HG02938 (cell line): ENCODE measurements around the gene YIPF3.
"Not testable (repeated sequence)": the region's sequence is repeated elsewhere in the genome, so short reads cannot be mapped to it uniquely, and the experiment has no call there.

Source experiments
- ATAC-seq: cut with Tn5 transposase; IDR thresholded peaks from one replicate; pipeline ENCODE4 v1.9.1; 2021; ENCODE audit warnings: mild to moderate bottlenecking, moderate library complexity; ENCODE audit not compliant: unreplicated experiment

YIPF3 gene

DNA sequence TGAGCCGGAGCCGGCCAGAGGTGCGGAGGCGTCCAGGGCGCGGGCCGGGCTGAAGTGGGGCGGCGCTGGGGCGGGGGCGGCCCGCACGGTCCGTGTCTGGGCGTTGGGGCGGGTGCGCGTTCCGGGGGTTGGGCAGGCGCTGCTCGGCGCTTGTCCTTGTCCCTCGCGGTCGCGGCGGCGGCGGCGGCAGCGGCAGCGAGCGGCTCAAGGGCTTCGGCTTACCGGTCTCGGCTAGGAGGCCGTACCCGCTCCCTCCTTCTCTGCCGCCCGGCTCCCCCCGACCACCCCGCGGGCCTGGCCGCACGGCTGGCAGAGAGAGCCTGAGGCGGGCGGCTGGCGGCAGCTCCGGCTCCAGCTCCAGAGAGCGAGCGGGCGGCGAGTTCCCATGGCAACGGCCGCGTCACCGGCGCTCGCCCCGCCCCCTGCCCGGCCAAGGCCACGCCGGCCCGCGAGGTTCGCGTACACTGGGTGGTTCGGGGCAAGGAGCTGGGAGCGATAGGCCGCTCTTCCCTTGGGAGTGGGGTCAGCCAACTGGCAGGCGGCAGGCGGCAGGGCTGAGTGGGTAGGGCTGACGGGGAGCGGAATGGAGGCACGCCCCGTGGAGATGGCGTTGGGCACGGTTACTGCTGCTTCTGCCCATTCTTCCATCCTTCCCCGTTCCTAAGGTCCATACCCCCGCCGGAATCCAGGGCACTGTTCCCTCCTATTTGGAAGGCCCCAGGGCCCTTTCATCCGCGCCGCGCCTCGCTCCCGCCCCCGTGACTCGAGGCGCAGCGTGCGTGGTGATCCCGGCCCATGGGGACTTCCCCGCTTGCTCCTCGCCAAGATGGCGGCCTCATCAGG, 6.5 kb downstream of the YIPF3 start, which contains the start of gene LRRC73:
Gene LRRC73, minus strand, starts transcription at position 363 of the 843 bp plus-strand sequence. CDS start 561 bp downstream, outside the sequence.
- ATAC-seq: peak; percentile 54

DNA sequence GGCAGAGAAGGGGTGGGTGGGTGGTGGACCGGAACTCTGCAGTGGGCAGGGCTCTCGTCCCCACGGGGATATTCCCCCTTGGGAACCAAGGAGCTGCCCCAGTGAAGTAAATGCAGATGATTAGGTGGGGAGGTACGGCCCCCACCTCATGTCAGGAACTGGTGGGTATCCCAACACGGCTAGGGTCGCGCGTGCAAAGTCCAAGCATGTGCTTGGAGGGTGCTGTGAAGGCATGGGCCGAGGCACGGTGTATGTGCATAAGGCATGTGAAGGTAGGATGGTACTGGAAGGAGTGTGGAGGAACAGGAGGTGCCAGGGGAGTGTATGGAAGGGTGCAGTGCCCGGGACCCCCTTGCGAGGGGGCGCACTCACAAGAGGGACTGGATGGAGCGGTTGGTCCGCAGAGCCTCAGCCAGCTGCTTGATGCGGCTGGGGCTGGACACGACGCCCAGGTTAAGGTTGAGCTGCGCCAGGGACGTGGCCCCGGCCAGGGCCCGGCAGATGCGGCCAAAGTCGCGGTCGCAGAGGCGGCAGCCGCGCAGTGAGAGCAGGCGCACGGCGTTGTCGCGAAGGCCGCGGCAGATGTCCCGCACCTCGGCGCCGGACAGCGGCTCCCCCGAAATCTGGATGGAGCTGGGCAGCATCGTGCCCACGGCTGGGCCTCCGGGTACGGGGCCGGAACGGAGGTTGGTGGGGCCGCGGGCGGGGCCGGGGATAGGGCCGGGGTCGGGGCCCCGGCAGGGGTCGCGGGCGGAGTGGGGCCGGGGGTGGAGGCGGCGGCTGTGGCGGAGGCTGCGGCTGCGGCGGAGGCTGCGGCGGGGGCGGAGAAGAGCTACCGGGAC, 7.4 kb downstream of the YIPF3 start:
- no peak for ATAC-seq

DNA sequence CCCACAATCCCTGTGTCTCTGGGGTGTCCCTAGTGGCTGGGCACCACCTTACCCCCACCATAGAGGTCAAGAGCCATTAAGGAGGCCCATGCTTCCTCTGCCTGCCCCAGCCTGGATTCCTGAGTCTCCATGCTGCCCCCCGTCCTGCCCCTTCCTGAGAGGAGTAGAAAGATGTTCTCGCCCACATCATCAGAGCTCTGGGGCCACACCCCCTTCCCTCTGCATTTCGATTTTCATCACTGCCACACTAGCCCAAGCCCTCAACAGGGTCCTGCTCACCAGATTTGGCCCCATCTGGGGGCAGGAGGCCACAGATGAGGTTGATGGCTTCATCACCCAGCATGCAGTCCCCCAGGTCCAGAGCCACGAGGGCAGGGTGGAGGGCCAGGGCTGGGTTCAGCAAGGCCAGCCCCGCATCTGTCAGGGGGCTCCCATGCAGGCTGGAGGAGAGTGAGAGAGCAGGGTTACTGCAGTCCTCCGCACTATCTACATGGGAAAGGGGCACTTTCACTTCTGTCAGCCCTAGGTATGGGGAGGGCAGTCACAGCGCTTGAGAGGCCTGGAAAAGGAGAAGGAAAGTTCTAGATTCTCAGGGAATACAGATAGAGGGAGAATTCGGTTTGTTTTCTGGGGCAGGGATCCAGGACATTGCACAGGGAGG, 8.1 kb downstream of the YIPF3 start:
- no peak for ATAC-seq

DNA sequence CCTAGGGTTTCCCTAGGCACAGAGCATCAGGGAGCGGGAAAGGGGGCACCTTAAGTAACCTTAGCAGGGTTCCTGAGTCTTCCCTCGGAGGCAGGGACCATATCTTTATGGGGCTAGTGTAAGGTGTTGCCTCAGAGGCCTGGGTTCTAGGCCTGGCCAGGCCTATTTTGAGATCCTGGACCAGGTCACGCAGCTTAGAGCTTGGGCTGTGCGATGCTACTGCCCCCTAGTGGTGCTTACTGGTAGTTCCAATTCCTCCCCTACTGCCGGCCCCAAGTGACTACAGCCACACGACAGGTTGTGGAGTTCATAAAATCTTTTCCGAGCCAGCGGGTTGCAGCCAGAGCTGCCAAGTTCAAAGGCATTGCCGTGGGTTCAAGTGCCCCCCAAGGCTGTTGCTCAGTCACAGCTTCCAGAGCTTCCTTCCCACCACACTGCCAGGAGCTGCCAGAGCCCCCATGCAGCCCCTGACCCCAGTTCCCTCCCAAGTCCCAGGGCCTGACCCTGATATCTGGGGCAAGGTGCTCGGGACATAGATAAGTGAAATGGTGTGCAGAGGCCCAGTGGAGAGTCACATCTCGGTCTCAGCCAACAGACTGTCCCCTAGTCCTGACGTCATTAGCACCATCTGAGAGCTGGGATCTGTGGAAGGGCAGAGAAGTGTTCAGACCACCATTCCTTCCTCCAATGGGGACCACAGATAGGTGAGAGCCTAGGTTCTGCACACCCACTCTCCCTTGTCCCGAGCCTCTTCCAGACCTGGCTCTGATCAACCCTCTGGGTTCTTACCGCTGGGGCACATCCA, 9.9 kb downstream of the YIPF3 start:
- ATAC-seq: no peak

DNA sequence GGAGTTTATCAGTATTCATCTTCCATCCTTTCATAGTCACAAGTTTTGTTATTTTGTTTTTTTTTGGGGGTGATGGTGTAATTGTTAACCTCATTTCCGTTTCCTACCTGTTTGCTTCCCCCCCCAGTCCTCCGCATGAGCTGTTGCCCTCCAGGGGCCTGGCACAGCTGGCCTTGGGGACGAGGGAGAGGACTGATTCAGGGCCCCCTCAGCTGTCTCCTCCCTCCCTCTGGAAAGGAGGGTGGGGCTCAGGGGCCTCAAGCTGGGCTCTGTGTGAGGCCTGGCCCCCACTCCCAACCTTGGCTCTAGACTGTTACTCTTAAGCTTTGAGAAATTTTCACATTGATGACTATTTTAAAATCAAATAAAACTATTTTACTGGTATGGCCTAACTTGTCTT, 10.6 kb downstream of the YIPF3 start:
- ATAC-seq: no peak

DNA sequence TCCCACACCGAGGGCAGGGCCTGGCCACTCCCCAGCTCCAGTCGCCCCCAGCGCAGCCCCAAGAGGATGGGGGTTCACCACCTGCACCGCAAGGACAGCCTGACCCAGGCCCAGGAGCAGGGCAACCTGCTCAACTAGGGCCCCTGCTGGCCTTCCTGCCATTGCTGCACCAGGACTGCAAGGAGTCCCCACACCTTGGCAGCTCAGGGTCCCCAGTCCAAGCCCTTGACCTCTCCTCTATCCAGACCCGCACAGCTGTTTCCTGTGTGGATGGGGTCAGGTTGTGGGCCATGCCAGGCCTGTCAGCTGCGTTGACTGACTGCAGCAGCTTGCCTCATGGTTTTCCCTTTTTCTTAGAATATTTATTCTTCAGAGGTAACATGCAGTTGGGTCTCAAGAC, 11.0 kb downstream of the YIPF3 start:
- ATAC-seq: no peak

DNA sequence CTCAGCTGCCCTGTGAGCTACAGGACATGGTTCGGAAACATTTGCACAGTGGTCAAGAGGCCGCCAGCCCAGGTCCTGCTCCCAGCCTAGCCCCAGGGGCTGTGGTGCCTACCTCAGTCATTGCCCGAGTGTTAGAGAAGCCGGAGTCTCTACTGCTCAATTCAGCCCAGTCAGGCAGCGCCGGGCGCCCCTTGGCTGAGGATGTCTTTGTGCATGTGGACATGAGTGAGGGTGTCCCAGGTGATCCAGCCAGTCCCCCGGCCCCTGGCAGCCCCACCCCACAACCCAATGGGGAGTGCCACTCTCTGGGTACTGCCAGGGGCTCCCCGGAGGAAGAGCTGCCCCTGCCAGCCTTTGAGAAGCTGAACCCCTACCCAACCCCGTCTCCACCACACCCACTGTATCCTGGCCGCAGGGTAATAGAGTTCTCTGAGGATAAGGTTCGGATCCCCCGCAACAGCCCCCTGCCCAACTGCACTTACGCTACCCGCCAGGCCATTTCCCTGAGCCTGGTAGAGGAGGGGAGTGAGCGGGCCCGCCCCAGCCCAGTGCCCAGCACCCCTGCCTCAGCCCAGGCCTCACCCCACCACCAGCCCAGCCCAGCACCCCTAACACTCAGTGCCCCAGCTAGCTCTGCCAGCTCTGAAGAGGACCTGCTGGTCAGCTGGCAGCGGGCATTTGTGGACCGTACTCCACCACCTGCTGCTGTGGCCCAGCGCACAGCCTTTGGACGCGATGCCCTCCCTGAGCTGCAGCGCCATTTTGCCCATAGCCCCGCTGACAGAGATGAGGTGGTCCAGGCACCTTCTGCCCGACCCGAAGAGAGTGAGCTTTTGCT, 11.8 kb downstream of the YIPF3 start:
- no peak for ATAC-seq

DNA sequence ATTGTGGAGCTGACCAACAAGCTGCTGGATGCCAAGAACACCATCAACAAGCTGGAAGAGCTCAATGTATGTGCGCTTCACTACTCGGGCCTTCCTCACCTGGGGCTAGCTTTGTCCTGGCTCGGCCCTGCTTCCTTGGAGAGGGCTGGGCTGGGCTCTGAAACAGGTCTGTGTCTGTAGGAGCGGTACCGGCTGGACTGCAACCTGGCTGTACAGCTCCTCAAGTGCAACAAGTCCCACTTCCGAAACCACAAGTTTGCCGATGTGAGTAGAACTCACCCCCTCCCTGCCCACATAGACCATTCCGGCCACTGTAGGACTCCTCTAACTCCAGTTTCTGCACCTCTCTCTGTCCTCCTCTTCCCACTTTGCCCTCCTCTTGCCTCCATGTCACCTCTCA, 13.3 kb downstream of the YIPF3 start:
- no peak for ATAC-seq

DNA sequence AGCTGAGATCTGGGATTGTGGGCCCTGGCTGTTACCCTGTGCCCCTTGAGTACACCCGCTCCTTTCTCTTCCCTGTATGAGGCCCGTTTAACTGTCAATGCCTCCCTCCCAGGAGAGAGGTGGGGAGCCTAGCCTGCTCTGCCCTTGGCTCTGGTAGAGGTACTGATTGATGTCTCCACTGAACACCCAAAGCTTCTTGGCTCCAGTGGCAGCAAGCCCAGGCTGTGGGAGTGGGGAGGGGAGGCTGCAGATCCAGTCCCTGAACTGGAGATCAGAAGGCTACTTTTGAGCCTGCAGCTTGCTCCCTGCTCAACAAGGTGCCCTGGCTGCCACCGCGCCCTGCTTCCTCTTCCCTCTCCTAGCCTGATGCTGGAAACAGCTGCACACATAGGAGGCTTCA, 14.1 kb downstream of the YIPF3 start:
- no peak for ATAC-seq

DNA sequence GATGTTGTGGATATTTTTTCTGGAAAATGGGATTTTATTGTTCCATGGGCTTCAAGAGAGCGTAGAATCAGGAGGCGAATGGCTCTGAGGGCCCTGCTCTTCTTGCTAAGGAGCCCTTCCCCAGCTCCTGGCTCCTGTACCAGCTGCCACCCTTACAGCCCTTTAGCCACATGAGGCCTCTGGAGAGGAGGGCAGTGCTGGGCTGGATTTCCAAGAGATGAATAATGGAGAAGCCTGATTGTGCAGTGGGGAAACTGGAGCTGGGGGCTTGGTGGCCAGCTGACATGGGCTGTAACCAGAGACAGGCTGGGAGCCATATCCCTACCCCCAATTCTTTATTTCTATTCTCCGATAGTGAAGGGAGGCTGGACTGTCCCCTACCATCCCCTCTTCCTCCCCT, 15.8 kb downstream of the YIPF3 start:
- ATAC-seq: no peak

DNA sequence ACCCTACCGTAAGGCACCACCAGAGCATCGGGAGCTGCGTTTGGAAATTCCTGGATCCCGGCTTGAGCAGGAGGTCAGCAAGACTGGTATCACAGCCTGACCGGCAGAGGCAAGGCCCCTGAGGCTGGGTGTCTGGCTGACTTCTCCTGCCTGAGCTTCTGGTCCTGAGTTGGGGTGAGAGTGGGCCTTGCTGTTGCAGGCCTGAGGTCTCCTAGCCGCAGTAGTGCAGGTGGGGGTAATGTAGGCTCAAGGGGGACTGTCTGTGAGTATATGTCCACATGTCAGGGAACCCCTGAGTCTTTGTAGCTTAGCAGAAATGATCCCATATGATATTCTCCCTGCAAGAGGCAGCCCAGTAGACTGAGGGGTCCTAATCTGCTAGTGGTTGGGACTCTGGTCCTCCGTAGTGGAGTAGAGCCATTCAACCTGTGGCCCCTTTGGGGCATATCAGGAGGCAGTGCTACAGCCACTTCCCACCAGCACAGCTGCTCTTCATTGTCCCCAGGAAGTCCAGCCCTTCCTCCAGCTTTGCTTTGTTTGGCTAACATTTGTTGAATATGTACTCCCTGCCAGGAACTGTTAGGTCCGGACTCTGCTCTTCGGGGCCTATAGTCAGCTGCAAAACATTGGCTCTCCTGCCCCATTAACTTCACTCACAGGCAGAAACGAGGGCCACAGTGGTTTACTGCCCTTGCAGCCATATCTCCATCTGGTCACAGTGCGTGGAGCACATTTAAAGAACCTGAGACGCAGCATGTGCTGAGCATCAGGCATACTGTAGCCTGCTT, 17.5 kb downstream of the YIPF3 start:
- no peak for ATAC-seq

DNA sequence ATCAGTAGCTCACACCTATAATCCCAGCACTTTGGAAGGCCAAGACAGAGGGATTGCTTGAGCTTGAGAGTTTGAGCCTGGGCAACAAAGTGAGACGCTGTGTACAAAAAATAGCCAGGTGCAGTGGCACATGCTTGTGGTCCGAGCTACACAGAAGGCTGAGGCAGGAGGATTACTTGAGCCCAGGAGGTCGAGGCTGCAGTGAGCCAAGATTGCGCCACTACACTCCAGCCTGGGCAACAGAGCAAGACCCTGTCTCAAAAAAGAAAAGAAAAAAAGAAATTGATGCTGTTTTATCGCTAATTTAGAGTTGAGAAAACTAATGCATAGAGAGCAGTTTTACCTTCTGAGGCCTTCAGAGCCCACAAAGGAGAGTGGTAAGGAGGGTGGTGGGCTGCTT, 18.4 kb downstream of the YIPF3 start:
- not testable (repeated sequence) for ATAC-seq

DNA sequence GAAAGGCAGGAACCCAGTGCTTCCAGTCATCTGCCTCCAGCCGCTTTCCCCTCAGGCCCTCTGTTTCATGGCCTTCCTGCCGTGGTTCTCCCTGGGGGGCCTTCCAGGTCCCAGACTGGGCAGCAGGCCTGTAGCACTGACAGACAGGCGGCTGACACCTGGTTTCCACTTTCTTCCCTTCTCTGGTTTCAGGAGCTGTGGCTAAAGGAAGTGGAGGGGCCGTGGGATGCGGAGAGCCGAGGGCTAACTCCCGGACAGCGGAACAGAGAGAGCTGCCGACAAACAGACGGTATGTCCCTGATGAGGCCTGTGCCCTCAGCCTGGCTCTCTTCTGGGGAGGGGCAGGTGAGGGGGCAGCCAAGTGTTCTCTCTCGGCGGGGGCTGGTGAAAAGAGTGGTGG, 19.0 kb downstream of the YIPF3 start:
- no peak for ATAC-seq

DNA sequence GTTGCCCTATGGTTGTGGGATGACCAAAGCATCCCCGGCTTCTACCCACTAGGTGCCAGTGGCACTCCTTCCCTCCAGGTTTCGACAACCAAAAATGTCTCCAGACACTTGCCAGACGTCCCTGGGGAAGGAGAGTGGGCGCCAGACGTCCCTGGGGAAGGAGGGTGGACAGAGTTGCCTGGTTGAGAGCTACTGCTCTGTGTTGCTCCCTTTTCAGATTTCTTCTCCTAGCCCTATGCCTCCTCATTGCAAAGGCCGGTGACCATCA, 19.7 kb downstream of the YIPF3 start:
- no peak for ATAC-seq

DNA sequence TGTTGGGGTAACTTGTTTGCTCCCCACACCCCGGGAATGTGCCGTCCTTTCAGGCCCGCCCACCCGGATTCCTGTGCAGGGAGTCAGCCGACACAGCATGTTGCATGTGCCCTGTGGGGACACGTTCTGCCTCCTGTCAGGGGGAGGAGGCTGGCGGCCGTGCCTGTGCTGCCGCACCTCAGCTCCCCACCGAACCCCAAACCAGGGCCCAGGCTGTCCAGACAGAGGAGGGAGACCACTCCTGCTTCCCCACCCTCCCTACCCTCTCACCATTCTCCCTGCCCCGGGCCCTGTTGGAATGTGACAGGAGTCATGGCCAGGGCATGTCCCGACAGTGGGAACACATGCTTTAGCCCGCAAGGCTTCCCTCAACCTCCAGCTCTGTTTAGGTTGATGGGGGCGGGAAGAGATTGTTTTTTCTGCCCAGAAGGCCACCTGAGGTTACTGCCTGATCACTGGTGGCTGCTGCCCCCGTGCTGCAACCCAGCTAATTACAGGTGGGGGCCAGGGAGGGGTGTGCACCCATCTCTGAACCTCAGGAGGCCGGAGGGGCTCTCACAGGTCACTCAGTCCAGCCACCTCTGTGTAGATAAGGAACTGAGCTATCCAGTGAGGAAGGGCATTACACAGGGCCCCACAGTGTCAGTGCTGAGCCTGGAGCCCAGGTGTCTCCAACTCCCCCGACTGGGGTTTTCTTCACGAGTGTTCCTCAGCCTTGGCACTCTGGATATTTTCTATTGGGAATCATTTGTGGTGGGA, 20.2 kb downstream of the YIPF3 start:
- ATAC-seq: no peak

DNA sequence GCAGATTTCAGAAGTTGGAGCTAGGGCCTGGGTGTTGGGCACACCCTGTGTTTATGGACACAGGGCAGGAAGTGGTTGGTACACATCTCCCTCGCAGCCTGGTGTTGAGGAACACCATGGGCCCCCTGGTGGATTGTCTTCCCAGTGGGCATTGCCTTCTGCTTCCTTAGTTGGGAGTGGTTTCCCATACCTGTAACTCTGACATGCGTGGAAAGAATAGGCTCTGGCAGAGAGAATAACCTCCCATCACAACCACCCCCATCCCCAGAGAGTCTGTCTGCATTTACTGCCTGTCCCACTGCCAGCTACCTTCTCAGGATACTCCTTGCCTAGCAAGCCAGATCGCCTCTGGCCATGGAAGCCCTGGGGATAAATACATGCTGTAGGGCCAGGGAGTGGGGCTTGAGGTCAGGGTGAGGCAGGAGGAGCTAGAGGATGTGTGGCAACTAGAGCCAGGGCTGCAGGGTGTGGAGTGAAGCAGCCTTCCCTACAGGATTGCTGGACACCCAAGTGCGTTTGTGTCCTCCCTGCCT, 21.3 kb downstream of the YIPF3 start:
- no peak for ATAC-seq

DNA sequence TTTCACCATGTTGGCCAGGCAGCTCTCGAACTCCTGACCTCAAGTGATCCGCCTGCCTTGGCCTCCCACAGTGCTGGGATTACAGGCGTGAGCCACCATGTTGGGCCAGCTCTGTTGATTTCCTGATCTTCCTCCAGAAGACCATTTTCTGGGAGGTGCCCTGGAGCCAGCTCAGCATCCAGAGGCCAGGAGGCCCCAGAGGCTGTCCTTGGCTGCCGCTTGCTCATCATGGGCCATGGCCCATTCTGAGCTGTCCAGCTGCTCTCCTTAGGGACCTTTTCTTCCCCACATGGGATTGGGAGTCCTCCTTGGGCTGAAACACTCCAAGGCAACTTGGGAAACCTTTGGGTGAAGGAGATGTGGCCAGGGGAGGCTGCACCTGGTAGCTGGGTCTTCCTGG, 22.0 kb downstream of the YIPF3 start:
- no peak for ATAC-seq

DNA sequence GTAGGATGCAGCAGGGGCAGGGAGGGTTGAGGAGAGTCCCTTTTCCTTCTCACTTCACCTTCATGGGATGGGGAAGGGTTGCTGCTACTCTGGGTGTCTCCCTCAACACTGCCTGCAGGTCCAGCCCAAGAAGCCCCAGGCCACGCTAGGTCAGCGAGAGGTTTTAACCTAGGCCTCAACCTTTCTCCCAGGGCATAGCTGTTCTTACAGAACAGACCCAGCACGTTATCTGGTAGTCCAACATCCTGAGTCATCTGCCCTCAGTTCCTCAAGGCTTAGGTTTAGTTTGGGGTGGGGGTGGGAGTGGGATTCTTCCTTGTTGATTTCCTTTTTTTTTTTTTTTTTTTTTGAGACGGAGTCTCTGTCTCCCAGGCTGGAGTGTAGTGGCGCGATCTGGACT, 22.4 kb downstream of the YIPF3 start:
- ATAC-seq: no peak
